ENCODE measurements around the gene HM13. TPM values are rescaled to one million over a fixed set of nuclear protein-coding genes. Genes with fewer than 3 reads are reported as not detected.

The HM13 gene
- total RNA-seq, 2 experiments from 2014 or later: 51.3 to 148 TPM

GRCh38 chr20:31508517-31509244, 5.6 kb upstream of the HM13 start:
- H3K4me2 ChIP-seq (ENCODE audit: low read length): no peak overlapping the region
- intact Hi-C loops (cut with micrococcal nuclease; ENCODE audit: unreplicated experiment): no loop called here
- no peak overlapping the region for H2AFZ ChIP-seq (ENCODE audit: low read length)
- CTCF ChIA-PET (ENCODE audit: unreplicated experiment): no interaction called here
- POLR2A ChIA-PET: interaction anchor here (0.8 kb wide), 1 partner anchor 35 kb away, joined by 3 read pairs; no protein-coding TSS in a partner anchor
- DNase-seq (ENCODE audit: low spot score): no peak
- no peaks in the 10 kb centered on the region for H3K36me3 ChIP-seq (ENCODE audit: insufficient read depth, low read length)
- no peaks in the 10 kb centered on the region for H3K9me3 ChIP-seq (ENCODE audit: low read length)
- H4K20me1 ChIP-seq (ENCODE audit: insufficient read depth, low read length): no peaks in the 10 kb centered on the region
- H3K9me2 ChIP-seq (ENCODE audit: insufficient read depth, low read length): no peaks in the 10 kb centered on the region
- H3K4me1 ChIP-seq (ENCODE audit: insufficient read depth, low read length, poor library complexity, severe bottlenecking): no peaks in the 10 kb centered on the region
- H3K4me3 ChIP-seq (ENCODE audit: low read depth, low read length, poor library complexity, severe bottlenecking): no peak overlapping the region
- BruUV-seq (replicated peaks): no TSS peak
- H3K79me2 ChIP-seq (ENCODE audit: insufficient read depth, low read depth, low read length): no peaks in the 10 kb centered on the region
- TF ChIP-seq CTCF (conservative IDR thresholded peaks at IDR 0.05; ENCODE audit: low read length) (no peak), EZH2phosphoT487 (IDR thresholded peaks at IDR 0.05; ENCODE audit: borderline replicate concordance, low read depth, low read length) (no peak)
- H3K27ac ChIP-seq (ENCODE audit: low read depth, low read length, poor library complexity, severe bottlenecking): no peak overlapping the region

GRCh38 chr20:31515072-31515774, 981 bp downstream of the HM13 start:
- no peaks in the 10 kb centered on the region for H4K20me1 ChIP-seq (ENCODE audit: insufficient read depth, low read length)
- H3K4me3 ChIP-seq (ENCODE audit: low read depth, low read length, poor library complexity, severe bottlenecking): peak overlapping the region; percentile 89
- TF ChIP-seq CTCF (conservative IDR thresholded peaks at IDR 0.05; ENCODE audit: low read length): no peak
- no peak for TF ChIP-seq EZH2phosphoT487 (IDR thresholded peaks at IDR 0.05; ENCODE audit: borderline replicate concordance, low read depth, low read length)
- H2AFZ ChIP-seq (ENCODE audit: low read length): peak overlapping the region; percentile 85; the same call in 1 of the 2 replicates
- no peaks in the 10 kb centered on the region for H3K9me2 ChIP-seq (ENCODE audit: insufficient read depth, low read length)
- H3K36me3 ChIP-seq (ENCODE audit: insufficient read depth, low read length): peaks cover 25% of the 10 kb centered on the region; the same call in 1 of the 2 replicates
- DNase-seq (ENCODE audit: low spot score): no peak
- H3K79me2 ChIP-seq (ENCODE audit: insufficient read depth, low read depth, low read length): peaks cover 50% of the 10 kb centered on the region
- no peaks in the 10 kb centered on the region for H3K9me3 ChIP-seq (ENCODE audit: low read length)
- peaks cover 16% of the 10 kb centered on the region for H3K4me1 ChIP-seq (ENCODE audit: insufficient read depth, low read length, poor library complexity, severe bottlenecking)
- H3K4me2 ChIP-seq (ENCODE audit: low read length): peak overlapping the region; percentile 99
- BruUV-seq (replicated peaks): no TSS peak
- H3K27ac ChIP-seq (ENCODE audit: low read depth, low read length, poor library complexity, severe bottlenecking): peak overlapping the region; percentile 12
- intact Hi-C loops (cut with micrococcal nuclease; ENCODE audit: unreplicated experiment): no loop called here
- POLR2A ChIA-PET: interaction anchor here (0.9 to 1.3 kb wide), 2 partner anchors 16 to 36 kb away, joined by 3 read pairs; no protein-coding TSS in a partner anchor
- CTCF ChIA-PET (ENCODE audit: unreplicated experiment): no interaction called here
